ENCODE results near the gene SRCAP.

Gene SRCAP

GRCh38 chr16:30657866-30658730, 40.9 kb upstream of the SRCAP start, which contains the start of gene FBRS:
Gene FBRS (plus strand): TSS chr16:30658431. CDS start chr16:30659519, 1,088 bp downstream.
- H3K27ac Mint-ChIP-seq (ENCODE audit: low read depth), result peak within 1 kb of the TSS; percentile 98
- DNase-seq (ENCODE audit: low spot score in 2 of 2) (peak; percentile 99 to 100), ATAC-seq (replicated peaks; ENCODE audit: extremely low read depth, poor library complexity, severe bottlenecking) (peak; percentile 74)
- H3K36me3 Mint-ChIP-seq (ENCODE audit: insufficient read depth), result peaks cover 55% of the 10 kb centered on the region
- peak within 1 kb of the TSS; percentile 99 for H3K4me3 Mint-ChIP-seq
- H3K4me1 Mint-ChIP-seq, result peaks cover 44% of the 10 kb centered on the region
- H3K27me3 Mint-ChIP-seq, result no peaks in the 10 kb centered on the region
- no peaks in the 10 kb centered on the region for H3K9me3 Mint-ChIP-seq

DNA sequence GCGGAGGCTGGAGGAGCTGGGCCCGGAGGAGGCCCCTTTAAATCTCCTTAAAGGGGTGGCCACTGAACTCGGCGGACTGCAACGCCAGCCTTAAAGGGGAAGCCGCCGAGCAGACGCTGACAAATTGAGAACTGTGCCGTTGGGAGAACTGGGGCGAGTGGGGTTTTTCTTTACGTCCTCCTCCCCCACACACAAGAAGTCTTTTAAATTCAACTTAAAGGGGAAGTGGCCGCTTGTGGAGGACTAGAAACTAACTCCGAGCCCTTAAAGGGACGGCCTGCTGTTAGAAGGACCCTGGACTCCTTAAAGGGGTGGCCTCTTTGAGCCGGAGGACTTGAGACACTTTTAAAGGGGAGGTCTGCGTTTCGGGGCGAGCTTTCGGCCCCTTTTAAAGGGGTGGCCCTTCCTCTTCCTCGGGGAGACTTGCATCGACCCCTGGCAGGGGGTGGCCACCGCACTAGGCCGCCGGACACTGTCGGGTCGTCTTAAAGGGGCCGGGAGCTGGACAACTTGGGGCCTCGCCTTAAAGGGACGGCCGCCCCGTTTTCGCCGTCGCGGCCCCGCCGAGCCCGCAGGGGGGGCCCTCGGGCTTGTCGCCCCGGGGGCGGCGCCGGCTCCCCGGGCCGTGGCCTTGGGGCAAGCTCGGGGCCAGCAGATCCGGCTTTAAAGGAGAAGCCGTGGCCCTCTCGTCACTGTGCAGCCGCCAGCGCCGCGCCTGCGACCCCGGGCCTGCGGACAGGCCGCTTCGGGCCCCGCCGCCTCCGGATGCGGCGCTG, 40.1 kb upstream of the SRCAP start:
- no peaks in the 10 kb centered on the region for H3K9me3 Mint-ChIP-seq
- H3K27me3 Mint-ChIP-seq, result no peaks in the 10 kb centered on the region
- H3K4me3 Mint-ChIP-seq, result peak overlapping the region; percentile 99
- DNase-seq (ENCODE audit: low spot score in 2 of 2) (no peak), ATAC-seq (replicated peaks; ENCODE audit: extremely low read depth, poor library complexity, severe bottlenecking) (peak; percentile 21)
- H3K27ac Mint-ChIP-seq (ENCODE audit: low read depth), result peak overlapping the region; percentile 98
- peaks cover 62% of the 10 kb centered on the region for H3K36me3 Mint-ChIP-seq (ENCODE audit: insufficient read depth)
- H3K4me1 Mint-ChIP-seq, result peaks cover 52% of the 10 kb centered on the region

DNA sequence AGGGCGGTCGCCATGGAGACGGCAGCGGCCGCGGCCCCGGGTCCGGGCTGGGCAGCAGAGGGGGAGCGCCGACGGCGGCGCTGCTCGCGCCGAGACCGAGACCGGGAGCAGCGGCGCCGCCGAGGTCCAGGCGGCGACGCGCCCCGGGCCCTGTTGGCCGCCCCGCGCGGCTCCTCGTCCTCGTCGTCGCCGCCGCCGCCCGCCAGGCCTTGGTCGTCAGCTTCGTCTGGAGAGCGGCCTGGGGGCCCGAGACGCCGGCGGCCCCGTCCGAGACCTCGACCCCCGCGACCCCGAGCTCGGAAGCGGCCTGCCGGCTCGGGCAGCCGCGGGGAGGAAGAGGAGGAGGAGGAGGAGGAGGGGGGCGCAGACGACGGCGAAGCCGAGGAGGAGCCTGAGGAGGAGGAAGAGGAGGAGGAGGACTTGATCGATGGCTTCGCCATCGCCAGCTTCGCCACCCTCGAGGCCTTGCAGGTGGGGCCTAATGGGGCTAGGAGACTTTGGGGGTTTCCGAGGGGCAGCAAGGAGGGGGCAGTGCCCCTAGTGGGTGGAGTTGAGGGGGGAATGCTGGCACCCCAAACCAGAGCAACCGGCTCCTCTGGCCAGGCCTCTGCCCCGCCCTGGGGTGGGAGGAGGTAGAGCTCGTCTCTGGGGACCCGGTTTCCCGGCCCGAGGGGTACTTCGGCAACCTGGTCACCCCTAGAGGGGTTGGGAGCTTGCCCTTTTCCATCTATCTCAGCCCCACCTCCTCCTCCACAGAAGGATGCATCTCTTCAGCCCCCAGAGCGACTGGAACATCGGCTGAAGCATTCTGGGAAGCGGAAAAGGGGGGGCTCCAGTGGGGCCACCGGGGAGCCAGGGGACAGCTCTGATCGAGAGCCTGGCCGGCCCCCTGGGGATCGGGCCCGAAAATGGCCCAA, 39.2 kb upstream of the SRCAP start:
- Mint-ChIP-seq H3K4me1 (peaks cover 52% of the 10 kb centered on the region), H3K27ac (ENCODE audit: low read depth) (peak overlapping the region; percentile 91), H3K27me3 (no peaks in the 10 kb centered on the region), H3K4me3 (peak overlapping the region; percentile 99), H3K36me3 (ENCODE audit: insufficient read depth) (peaks cover 61% of the 10 kb centered on the region), H3K9me3 (no peaks in the 10 kb centered on the region)
- ATAC-seq (replicated peaks; ENCODE audit: extremely low read depth, poor library complexity, severe bottlenecking) (no peak), DNase-seq (ENCODE audit: low spot score in 2 of 2) (peak in 1 of 2 donors; percentile 33)

DNA sequence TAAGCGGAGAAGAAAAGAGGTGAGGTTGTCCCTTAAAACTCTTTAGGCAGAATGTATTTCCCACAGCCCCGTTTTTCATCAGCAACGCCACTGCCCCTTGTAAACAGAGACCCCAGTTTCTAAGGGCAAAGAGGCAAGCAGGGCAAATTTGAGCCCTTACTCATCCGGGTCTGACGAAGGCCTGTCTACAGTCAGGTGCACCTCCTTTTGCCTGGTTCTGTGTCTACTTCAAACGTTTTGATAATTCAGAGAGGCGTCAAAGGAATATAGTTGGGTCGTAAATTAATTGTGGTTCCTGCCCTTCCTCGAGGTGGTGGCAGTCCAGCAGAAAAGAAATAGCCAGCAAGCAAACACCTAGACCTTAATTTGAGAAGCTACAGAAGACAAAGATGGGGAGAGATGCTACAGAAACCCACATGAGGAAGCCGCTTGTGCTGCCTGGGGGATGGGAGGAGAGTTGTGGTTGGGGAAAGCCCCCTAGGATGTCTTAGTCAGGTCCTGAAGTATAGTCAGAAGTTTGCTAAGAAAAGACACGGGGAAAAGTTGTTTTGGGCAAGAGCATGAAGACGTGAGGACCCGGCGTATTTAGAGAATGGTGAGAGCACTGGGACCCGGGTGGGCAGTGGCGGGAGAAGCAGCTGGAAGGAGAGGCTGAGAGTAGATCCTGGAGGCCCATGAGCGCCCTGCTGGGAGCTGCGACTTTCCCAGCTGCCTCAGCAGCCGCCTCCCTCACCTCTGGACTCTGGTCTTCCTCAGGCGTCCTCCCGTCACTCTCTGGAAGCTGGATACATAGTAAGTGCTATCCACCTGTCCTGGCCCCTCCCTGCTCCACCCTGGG, 38.3 kb upstream of the SRCAP start:
- Mint-ChIP-seq H3K4me1 (peaks cover 52% of the 10 kb centered on the region), H3K27me3 (no peaks in the 10 kb centered on the region), H3K9me3 (no peaks in the 10 kb centered on the region), H3K27ac (ENCODE audit: low read depth) (peak overlapping the region; percentile 91), H3K36me3 (ENCODE audit: insufficient read depth) (peaks cover 67% of the 10 kb centered on the region), H3K4me3 (peak overlapping the region; percentile 99)
- ATAC-seq (replicated peaks; ENCODE audit: extremely low read depth, poor library complexity, severe bottlenecking) (no peak), DNase-seq (ENCODE audit: low spot score in 2 of 2) (peak; percentile 47 to 71)

DNA sequence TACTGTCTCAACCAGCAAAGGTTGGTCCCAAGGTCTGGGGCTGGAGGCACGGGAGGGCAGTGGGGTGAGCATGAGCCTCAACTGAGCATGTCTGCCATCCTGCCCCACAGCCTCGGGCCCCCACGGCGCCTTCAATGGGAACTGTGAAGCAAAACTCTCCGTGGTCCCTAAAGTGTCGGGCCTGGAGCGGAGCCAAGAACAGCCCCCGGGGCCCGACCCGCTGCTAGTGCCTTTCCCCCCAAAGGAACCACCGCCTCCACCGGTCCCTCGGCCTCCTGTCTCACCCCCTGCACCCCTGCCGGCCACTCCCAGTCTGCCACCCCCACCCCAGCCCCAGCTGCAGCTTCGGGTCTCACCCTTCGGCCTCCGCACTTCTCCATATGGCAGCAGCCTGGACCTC, 36.5 kb upstream of the SRCAP start:
- Mint-ChIP-seq H3K36me3 (ENCODE audit: insufficient read depth) (peaks cover 73% of the 10 kb centered on the region), H3K4me3 (peak overlapping the region; percentile 99), H3K9me3 (no peaks in the 10 kb centered on the region), H3K27ac (ENCODE audit: low read depth) (peak overlapping the region; percentile 91), H3K27me3 (no peaks in the 10 kb centered on the region), H3K4me1 (peaks cover 47% of the 10 kb centered on the region)
- ATAC-seq (replicated peaks; ENCODE audit: extremely low read depth, poor library complexity, severe bottlenecking), result no peak
- DNase-seq (ENCODE audit: low spot score in 2 of 2), result no peak

- H3K36me3 Mint-ChIP-seq (ENCODE audit: insufficient read depth), result peaks cover 76% of the 10 kb centered on the region
- peak overlapping the region; percentile 99 for H3K4me3 Mint-ChIP-seq
- DNase-seq (ENCODE audit: low spot score in 2 of 2) (no peak), ATAC-seq (replicated peaks; ENCODE audit: extremely low read depth, poor library complexity, severe bottlenecking) (no peak)
- H3K27ac Mint-ChIP-seq (ENCODE audit: low read depth), result peak overlapping the region; percentile 91
- H3K9me3 Mint-ChIP-seq, result no peaks in the 10 kb centered on the region
- peaks cover 49% of the 10 kb centered on the region for H3K4me1 Mint-ChIP-seq
- no peaks in the 10 kb centered on the region for H3K27me3 Mint-ChIP-seq
Observed at GRCh38 chr16:30663038-30663437, 35.9 kb upstream of the SRCAP start.

GRCh38 chr16:30663820-30664219, 35.2 kb upstream of the SRCAP start:
- DNase-seq (ENCODE audit: low spot score in 2 of 2) (no peak), ATAC-seq (replicated peaks; ENCODE audit: extremely low read depth, poor library complexity, severe bottlenecking) (no peak)
- no peaks in the 10 kb centered on the region for H3K27me3 Mint-ChIP-seq
- peak overlapping the region; percentile 18 for H3K4me3 Mint-ChIP-seq
- peaks cover 44% of the 10 kb centered on the region for H3K4me1 Mint-ChIP-seq
- H3K9me3 Mint-ChIP-seq, result no peaks in the 10 kb centered on the region
- H3K27ac Mint-ChIP-seq (ENCODE audit: low read depth), result peak overlapping the region; percentile 91
- H3K36me3 Mint-ChIP-seq (ENCODE audit: insufficient read depth), result peaks cover 72% of the 10 kb centered on the region

- no peaks in the 10 kb centered on the region for H3K27me3 Mint-ChIP-seq
- peaks cover 67% of the 10 kb centered on the region for H3K36me3 Mint-ChIP-seq (ENCODE audit: insufficient read depth)
- DNase-seq (ENCODE audit: low spot score in 2 of 2), result no peak
- peaks cover 43% of the 10 kb centered on the region for H3K4me1 Mint-ChIP-seq
- no peaks in the 10 kb centered on the region for H3K9me3 Mint-ChIP-seq
- no peak overlapping the region for H3K27ac Mint-ChIP-seq (ENCODE audit: low read depth)
- no peak for ATAC-seq (replicated peaks; ENCODE audit: extremely low read depth, poor library complexity, severe bottlenecking)
- peak overlapping the region; percentile 6 for H3K4me3 Mint-ChIP-seq
Observed at GRCh38 chr16:30664616-30665109, 34.3 kb upstream of the SRCAP start.

GRCh38 chr16:30665155-30665829, 33.7 kb upstream of the SRCAP start:
- H3K36me3 Mint-ChIP-seq (ENCODE audit: insufficient read depth), result peaks cover 65% of the 10 kb centered on the region
- H3K4me3 Mint-ChIP-seq, result peak overlapping the region; percentile 6
- H3K27me3 Mint-ChIP-seq, result no peaks in the 10 kb centered on the region

GRCh38 chr16:30665830-30666190, 33.2 kb upstream of the SRCAP start:
- H3K9me3 Mint-ChIP-seq, result no peaks in the 10 kb centered on the region
- no peak for DNase-seq (ENCODE audit: low spot score in 2 of 2)
- H3K27me3 Mint-ChIP-seq, result no peaks in the 10 kb centered on the region
- peak overlapping the region; percentile 51 for H3K27ac Mint-ChIP-seq (ENCODE audit: low read depth)
- peaks cover 64% of the 10 kb centered on the region for H3K36me3 Mint-ChIP-seq (ENCODE audit: insufficient read depth)
- H3K4me1 Mint-ChIP-seq, result peaks cover 37% of the 10 kb centered on the region
- no peak overlapping the region for H3K4me3 Mint-ChIP-seq
- ATAC-seq (replicated peaks; ENCODE audit: extremely low read depth, poor library complexity, severe bottlenecking), result no peak

More at GRCh38 chr16:30665155-30665829, 33.7 kb upstream of the SRCAP start:
- Mint-ChIP-seq H3K9me3 (no peaks in the 10 kb centered on the region), H3K4me1 (peaks cover 42% of the 10 kb centered on the region), H3K27ac (ENCODE audit: low read depth) (peak overlapping the region; percentile 51)
- no peak for DNase-seq (ENCODE audit: low spot score in 2 of 2)
- no peak for ATAC-seq (replicated peaks; ENCODE audit: extremely low read depth, poor library complexity, severe bottlenecking)

DNA sequence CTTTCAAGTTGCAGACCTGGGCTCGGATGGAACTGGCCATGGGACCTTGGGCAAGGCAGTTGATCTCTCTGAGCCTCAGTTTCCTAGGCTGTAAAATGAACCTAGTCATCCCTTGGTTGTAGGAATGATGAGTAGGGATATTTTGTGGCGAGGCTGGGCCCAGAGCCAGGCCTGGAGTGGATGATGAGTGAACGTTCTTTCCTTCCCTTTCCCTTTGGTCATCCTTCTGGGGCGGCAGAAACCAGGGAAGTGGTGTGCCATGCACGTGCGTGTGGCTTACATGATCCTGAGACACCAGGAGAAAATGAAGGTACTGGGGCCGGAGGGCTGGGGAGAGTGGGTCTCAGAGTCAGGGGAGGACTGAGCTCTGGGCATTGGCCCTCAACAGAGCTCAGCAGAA, 32.3 kb upstream of the SRCAP start:
- no peaks in the 10 kb centered on the region for H3K27me3 Mint-ChIP-seq
- no peak overlapping the region for H3K27ac Mint-ChIP-seq (ENCODE audit: low read depth)
- H3K36me3 Mint-ChIP-seq (ENCODE audit: insufficient read depth), result peaks cover 59% of the 10 kb centered on the region
- no peak for DNase-seq (ENCODE audit: low spot score in 2 of 2)
- H3K4me1 Mint-ChIP-seq, result peaks cover 28% of the 10 kb centered on the region
- H3K4me3 Mint-ChIP-seq, result no peak overlapping the region
- no peak for ATAC-seq (replicated peaks; ENCODE audit: extremely low read depth, poor library complexity, severe bottlenecking)
- H3K9me3 Mint-ChIP-seq, result no peaks in the 10 kb centered on the region
